ENCODE measurements around the gene BRIP1.

DNA sequence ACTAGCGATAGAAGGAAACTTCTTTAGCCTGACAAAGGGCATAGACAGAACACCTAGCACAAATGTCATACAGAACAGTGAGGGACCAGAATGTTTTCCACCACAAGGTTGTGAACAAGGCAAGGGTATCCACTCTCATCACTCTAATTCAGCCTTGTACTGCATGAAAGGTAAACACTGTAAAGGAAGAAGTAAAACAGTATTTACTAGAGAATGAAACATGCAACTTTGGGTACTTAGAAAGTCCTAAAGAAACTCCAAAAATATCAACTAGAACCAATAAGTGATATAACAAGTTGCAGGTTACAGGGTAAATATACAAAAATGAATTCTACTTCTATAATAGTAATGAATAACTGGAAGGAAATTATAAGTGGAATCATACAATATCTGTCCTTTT lies 32.2 kb downstream of the BRIP1 start:
- TF ChIP-seq CTCF (IDR thresholded peaks at IDR 0.05) (no peak), EZH2 (IDR thresholded peaks at IDR 0.05) (no peak), EZH2phosphoT487 (IDR thresholded peaks at IDR 0.05) (no peak)
